Measurements from ENCODE around the gene ABCA13.

The ABCA13 gene

GRCh38 chr7:48575516-48575915, 404.3 kb downstream of the ABCA13 start:
- H3F3A ChIP-seq (ENCODE audit: low read depth) = no peaks in the 10 kb centered on the region
- TF ChIP-seq CTCF (conservative IDR thresholded peaks at IDR 0.05; ENCODE audit: low read length) (no peak), EZH2phosphoT487 (IDR thresholded peaks at IDR 0.05; ENCODE audit: borderline replicate concordance) (no peak)
- no peaks in the 10 kb centered on the region for H3K27me3 ChIP-seq (ENCODE audit: insufficient read depth, low read length, poor library complexity, severe bottlenecking)
- no peaks in the 10 kb centered on the region for H3K9me2 ChIP-seq (replicated peaks; ENCODE audit: low read depth, low read length)
- no peaks in the 10 kb centered on the region for H3K4me1 ChIP-seq (ENCODE audit: insufficient read depth, low read length, poor library complexity, severe bottlenecking)
- no peaks in the 10 kb centered on the region for H3K36me3 ChIP-seq (ENCODE audit: insufficient read depth, low read length)
- H3K9ac ChIP-seq (ENCODE audit: low read depth, low read length, poor library complexity, severe bottlenecking) = no peak overlapping the region
- no peak overlapping the region for H2AFZ ChIP-seq (ENCODE audit: low read length)
- no peaks in the 10 kb centered on the region for H4K20me1 ChIP-seq (ENCODE audit: insufficient read depth, low read length, poor library complexity, severe bottlenecking)
- no peaks in the 10 kb centered on the region for H3K79me2 ChIP-seq (ENCODE audit: insufficient read depth, low read length)
- no peak overlapping the region for H3K4me3 ChIP-seq (ENCODE audit: low read length, poor library complexity, severe bottlenecking)
- no peaks in the 10 kb centered on the region for H3K9me3 ChIP-seq (ENCODE audit: insufficient read depth, low read depth, low read length)
- H3K4me2 ChIP-seq (ENCODE audit: low read depth, low read length, poor library complexity, severe bottlenecking) = no peak overlapping the region

GRCh38 chr7:48587475-48587874, 416.2 kb downstream of the ABCA13 start:
- H3K36me3 ChIP-seq (ENCODE audit: insufficient read depth, low read length) = no peaks in the 10 kb centered on the region
- H2AFZ ChIP-seq (ENCODE audit: low read length) = no peak overlapping the region
- no peaks in the 10 kb centered on the region for H4K20me1 ChIP-seq (ENCODE audit: insufficient read depth, low read length, poor library complexity, severe bottlenecking)
- H3F3A ChIP-seq (ENCODE audit: low read depth) = no peaks in the 10 kb centered on the region
- no peaks in the 10 kb centered on the region for H3K4me1 ChIP-seq (ENCODE audit: insufficient read depth, low read length, poor library complexity, severe bottlenecking)
- H3K27me3 ChIP-seq (ENCODE audit: insufficient read depth, low read length, poor library complexity, severe bottlenecking) = no peaks in the 10 kb centered on the region
- no peaks in the 10 kb centered on the region for H3K79me2 ChIP-seq (ENCODE audit: insufficient read depth, low read length)
- no peaks in the 10 kb centered on the region for H3K9me2 ChIP-seq (replicated peaks; ENCODE audit: low read depth, low read length)
- no peak overlapping the region for H3K9ac ChIP-seq (ENCODE audit: low read depth, low read length, poor library complexity, severe bottlenecking)
- TF ChIP-seq CTCF (conservative IDR thresholded peaks at IDR 0.05; ENCODE audit: low read length) (no peak), EZH2phosphoT487 (IDR thresholded peaks at IDR 0.05; ENCODE audit: borderline replicate concordance) (no peak)
- H3K4me2 ChIP-seq (ENCODE audit: low read depth, low read length, poor library complexity, severe bottlenecking) = no peak overlapping the region
- H3K9me3 ChIP-seq (ENCODE audit: insufficient read depth, low read depth, low read length) = no peaks in the 10 kb centered on the region
- no peak overlapping the region for H3K4me3 ChIP-seq (ENCODE audit: low read length, poor library complexity, severe bottlenecking)

GRCh38 chr7:48594349-48594748, 423.1 kb downstream of the ABCA13 start:
- no peak overlapping the region for H3K9ac ChIP-seq (ENCODE audit: low read depth, low read length, poor library complexity, severe bottlenecking)
- no peaks in the 10 kb centered on the region for H3K4me1 ChIP-seq (ENCODE audit: insufficient read depth, low read length, poor library complexity, severe bottlenecking)
- no peaks in the 10 kb centered on the region for H3K9me3 ChIP-seq (ENCODE audit: insufficient read depth, low read depth, low read length)
- H3K4me3 ChIP-seq (ENCODE audit: low read length, poor library complexity, severe bottlenecking) = no peak overlapping the region
- no peak overlapping the region for H3K4me2 ChIP-seq (ENCODE audit: low read depth, low read length, poor library complexity, severe bottlenecking)
- no peaks in the 10 kb centered on the region for H3F3A ChIP-seq (ENCODE audit: low read depth)
- no peaks in the 10 kb centered on the region for H3K79me2 ChIP-seq (ENCODE audit: insufficient read depth, low read length)
- H3K9me2 ChIP-seq (replicated peaks; ENCODE audit: low read depth, low read length) = no peaks in the 10 kb centered on the region
- TF ChIP-seq CTCF (conservative IDR thresholded peaks at IDR 0.05; ENCODE audit: low read length) (no peak), EZH2phosphoT487 (IDR thresholded peaks at IDR 0.05; ENCODE audit: borderline replicate concordance) (no peak)
- no peaks in the 10 kb centered on the region for H3K36me3 ChIP-seq (ENCODE audit: insufficient read depth, low read length)
- H4K20me1 ChIP-seq (ENCODE audit: insufficient read depth, low read length, poor library complexity, severe bottlenecking) = no peaks in the 10 kb centered on the region
- no peaks in the 10 kb centered on the region for H3K27me3 ChIP-seq (ENCODE audit: insufficient read depth, low read length, poor library complexity, severe bottlenecking)
- no peak overlapping the region for H2AFZ ChIP-seq (ENCODE audit: low read length)

Measured in Loucy (cell line).